GM12878 (cell line): ENCODE data around the gene MRC2. TPM values are rescaled to one million over a fixed set of nuclear protein-coding genes. Genes with fewer than 3 reads are reported as not detected.

Experiments
- ATAC-seq: fragments of 200-7000 bp; cut with Tn5 transposase; 3 replicates; pipeline ENCODE4 v1.9.1; 2020; ENCODE audit warnings: mild to moderate bottlenecking, moderate library complexity
- BruUV-seq: library from RNA; stranded (reverse); fragments of 400-500 nt; replicated peaks from 2 replicates; lab custom pipeline; 2021; lab: Mats Ljungman, UMichigan
- CTCF ChIA-PET: fragments of 300-600 bp; sonication (Branson Sonifier 250); formaldehyde crosslinking; extraction: SDS; loops from one replicate; lab custom pipeline; 2021; ENCODE audit warnings: inconsistent platforms; lab: Yijun Ruan, JAX
- POLR2A ChIA-PET: fragments of 350-600 bp; formaldehyde crosslinking; extraction: SDS; loops from one replicate; lab custom pipeline; 2021; ENCODE audit warnings: inconsistent platforms; lab: Charles Lee
- RAD21 ChIA-PET: fragments of 300-600 bp; sonication (Branson Sonifier 250); formaldehyde crosslinking; loops from one replicate; lab custom pipeline; 2023; ENCODE audit warnings: antibody characterized with exemption; ENCODE audit not compliant: unreplicated experiment; lab: Charles Lee
- SMC1A ChIA-PET: fragments of 300-600 bp; sonication (Branson Sonifier 250); formaldehyde crosslinking; loops from one replicate; lab custom pipeline; 2023; ENCODE audit not compliant: unreplicated experiment, uncharacterized antibody; lab: Charles Lee
- DNase-seq: peaks from one replicate; pipeline ENCODE4 v3.0.0-alpha.2; 2011; ENCODE audit warnings: low read depth, low spot score
- FAIRE-seq: peaks from 3 replicates; lab custom pipeline; 2011; peaks lifted over from hg19 to GRCh38; lab: Jason Lieb, UNC
- H2AFZ ChIP-seq: 2 replicates; pipeline ENCODE4 v1.6.0; 2011; ENCODE audit warnings: low read depth, low read length, control low read depth; ENCODE audit not compliant: control insufficient read depth
- H3K27ac ChIP-seq: 2 replicates; pipeline ENCODE4 v1.5.1; 2011; ENCODE audit warnings: control low read depth; ENCODE audit not compliant: control insufficient read depth, insufficient read depth
- H3K27me3 ChIP-seq, 2 experiments: replicated peaks in 1 of 2; 2 replicates each; pipeline versions ENCODE4 v1.6.0 to v1.6.1; 2011; ENCODE audit warnings: low read length in 1 of 2; ENCODE audit not compliant: control insufficient read depth in 2 of 2, insufficient read depth in 2 of 2
- H3K36me3 ChIP-seq, 2 experiments: 2 replicates each; pipeline ENCODE4 v1.5.1; 2011; ENCODE audit warnings: low read length in 1 of 2; ENCODE audit not compliant: control insufficient read depth in 2 of 2, insufficient read depth in 2 of 2
- H3K4me1 ChIP-seq: 2 replicates; pipeline ENCODE4 v1.6.1; 2011; ENCODE audit warnings: mild to moderate bottlenecking, low read length, moderate library complexity, mixed read lengths; ENCODE audit not compliant: control insufficient read depth, insufficient read depth
- H3K4me2 ChIP-seq: 2 replicates; pipeline ENCODE4 v1.6.0; 2011; ENCODE audit warnings: control low read depth; ENCODE audit not compliant: control insufficient read depth, insufficient read depth
- H3K4me3 ChIP-seq: fragments of 200-600 bp; sonication (generic); 2 replicates; pipeline ENCODE4 v1.5.1; 2016
- H3K79me2 ChIP-seq: 2 replicates; pipeline ENCODE4 v1.6.0; 2011; ENCODE audit warnings: low read length; ENCODE audit not compliant: control insufficient read depth, insufficient read depth
- H3K9ac ChIP-seq: 2 replicates; pipeline ENCODE4 v1.8.0; 2011; ENCODE audit warnings: low read length, control low read depth, mixed read lengths; ENCODE audit not compliant: control insufficient read depth, insufficient read depth
- H3K9me3 ChIP-seq: replicated peaks from 3 replicates; pipeline ENCODE4 v1.5.1; 2011; ENCODE audit warnings: mild to moderate bottlenecking, low read length; ENCODE audit not compliant: control insufficient read depth, insufficient read depth
- H4K20me1 ChIP-seq: 2 replicates; pipeline ENCODE4 v1.6.0; 2011; ENCODE audit not compliant: control insufficient read depth, insufficient read depth
- BCLAF1 ChIP-seq: fragments of 450-650 bp; IDR thresholded peaks from 2 replicates; pipeline ENCODE4 v1.6.1; 2017; ENCODE audit warnings: antibody characterized with exemption, mild to moderate bottlenecking, moderate library complexity
- CEBPZ ChIP-seq: fragments of 150-350 bp; IDR thresholded peaks from 2 replicates; pipeline ENCODE4 v1.6.1; 2016; ENCODE audit warnings: low read depth, low read length
- EED ChIP-seq: sonication (generic); IDR thresholded peaks from 2 replicates; pipeline ENCODE4 v1.6.1; 2016; ENCODE audit warnings: antibody characterized with exemption, low read depth
- MYC ChIP-seq: IDR thresholded peaks from 2 replicates; pipeline ENCODE4 v1.6.1; 2011; ENCODE audit warnings: mild to moderate bottlenecking, low read length, moderate library complexity, inconsistent platforms; ENCODE audit not compliant: insufficient read depth, insufficient replicate concordance, insufficient read length, severe bottlenecking
- NR2F1 ChIP-seq: fragments of 450-650 bp; conservative IDR thresholded peaks from 2 replicates; pipeline ENCODE4 v1.6.1; 2017; ENCODE audit warnings: mild to moderate bottlenecking
- POU2F2 ChIP-seq: IDR thresholded peaks from 3 replicates; pipeline ENCODE4 v1.6.1; 2011; ENCODE audit warnings: low read depth, mild to moderate bottlenecking, low read length, borderline replicate concordance
- RB1 ChIP-seq: fragments of 450-650 bp; formaldehyde crosslinking; IDR thresholded peaks from 2 replicates; pipeline ENCODE4 v1.6.1; 2017; ENCODE audit warnings: mild to moderate bottlenecking, borderline replicate concordance
- SIN3A ChIP-seq: IDR thresholded peaks from 2 replicates; pipeline ENCODE4 v1.6.1; 2012; ENCODE audit warnings: low read depth, low read length, improper control_type of control experiment
- ZNF217 ChIP-seq: fragments of 450-650 bp; IDR thresholded peaks from 2 replicates; pipeline ENCODE4 v1.6.1; 2017; ENCODE audit warnings: antibody characterized with exemption, mild to moderate bottlenecking
- ZNF274 ChIP-seq: IDR thresholded peaks from one replicate; pipeline ENCODE4 v1.8.0; 2011; ENCODE audit not compliant: insufficient read length, insufficient read depth
- ZNF622 ChIP-seq: fragments of 450-650 bp; IDR thresholded peaks from 2 replicates; pipeline ENCODE4 v1.6.1; 2017; ENCODE audit warnings: mild to moderate bottlenecking, inconsistent platforms
- WGBS: methylation state at CpG from one replicate; pipeline ENCODE4 v1.1.6; 2016; ENCODE audit warnings: low lambda C conversion rate; ENCODE audit not compliant: insufficient replicate concordance, insufficient coverage; ENCODE audit errors: missing lambda C conversion rate; 5-methylcytosine and 5-hydroxymethylcytosine counted together
- in situ Hi-C: fragments of 300-500 bp; cut with MboI; formaldehyde crosslinking; loops from 9 replicates; pipeline ENCODE4 v1.14.3; 2018; ENCODE audit warnings: mixed read lengths
- intact Hi-C: fragments of 100-400 bp; cut with micrococcal nuclease; formaldehyde crosslinking; loops from one replicate; pipeline ENCODE4 v1.14.2; 2022; ENCODE audit not compliant: unreplicated experiment
- polyA plus RNA-seq, 11 experiments: library from polyadenylated mRNA; depleted of rRNA in 4 of 11; unstranded in 6 of 11; stranded (reverse) in 5 of 11; fragments of >200 nt; fragmentation: Nextera tagmentation in 4 of 11; fragmentation: Illumina TruSeq in 1 of 11; extraction: Ambion mirVana in 4 of 11; extraction: Trizol in 1 of 11; gene quantifications; 1 replicate in 1 of 11; 2 replicates in 10 of 11; pipeline versions ENCODE4 v1.2.1 to v1.2.3, GENCODE V29; 2011 to 2016; ENCODE audit warnings: inconsistent platforms in 2 of 11, missing spikeins in 2 of 11, low read depth in 1 of 11
- total RNA-seq, 4 experiments: library from RNA; depleted of rRNA in 3 of 4; stranded (reverse); fragments of >200 nt in 3 of 4; fragmentation: Illumina TruSeq in 1 of 4; extraction: Trizol in 1 of 4; gene quantifications; 2 replicates each; pipeline versions ENCODE4 v1.2.1 to v1.2.3, GENCODE V29; 2013 to 2021
- TF ChIP-seq, protein P1 (sequence below): IDR thresholded peaks from 2 replicates; pipeline ENCODE4 v1.6.1; 2012; ENCODE audit warnings: improper control_type of control experiment, low read depth, low read length; ENCODE audit not compliant: insufficient replicate concordance

MRC2 gene
- total and polyA plus RNA-seq, 10 of the 15 experiments (the other 5 are each of a cell fraction or from before 2014, with no cell fraction given): 0.04 to 0.96 (median 0.30) TPM; not detected in 1

DNA sequence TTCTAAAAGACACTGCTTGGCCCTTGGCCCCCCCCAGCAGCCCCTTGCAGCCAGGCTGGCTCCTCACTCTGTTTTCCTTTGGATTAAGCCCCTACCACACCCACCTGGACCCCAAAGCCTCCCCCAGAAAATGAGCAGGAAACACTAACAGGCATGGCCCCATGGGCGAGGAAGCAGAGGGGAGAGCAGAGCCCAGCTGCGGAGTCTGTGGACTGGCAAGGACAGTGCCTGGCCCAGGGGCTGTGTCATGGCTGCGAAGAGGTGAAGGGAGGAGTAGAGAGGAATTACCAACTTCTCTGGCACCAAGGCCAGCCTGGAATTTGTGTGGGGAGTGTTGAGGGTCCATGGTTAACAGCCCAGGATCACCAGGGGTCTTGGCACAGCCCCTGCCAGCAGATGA lies 47.4 kb downstream of the MRC2 start (continued):
- TF ChIP-seq, protein P1, sequence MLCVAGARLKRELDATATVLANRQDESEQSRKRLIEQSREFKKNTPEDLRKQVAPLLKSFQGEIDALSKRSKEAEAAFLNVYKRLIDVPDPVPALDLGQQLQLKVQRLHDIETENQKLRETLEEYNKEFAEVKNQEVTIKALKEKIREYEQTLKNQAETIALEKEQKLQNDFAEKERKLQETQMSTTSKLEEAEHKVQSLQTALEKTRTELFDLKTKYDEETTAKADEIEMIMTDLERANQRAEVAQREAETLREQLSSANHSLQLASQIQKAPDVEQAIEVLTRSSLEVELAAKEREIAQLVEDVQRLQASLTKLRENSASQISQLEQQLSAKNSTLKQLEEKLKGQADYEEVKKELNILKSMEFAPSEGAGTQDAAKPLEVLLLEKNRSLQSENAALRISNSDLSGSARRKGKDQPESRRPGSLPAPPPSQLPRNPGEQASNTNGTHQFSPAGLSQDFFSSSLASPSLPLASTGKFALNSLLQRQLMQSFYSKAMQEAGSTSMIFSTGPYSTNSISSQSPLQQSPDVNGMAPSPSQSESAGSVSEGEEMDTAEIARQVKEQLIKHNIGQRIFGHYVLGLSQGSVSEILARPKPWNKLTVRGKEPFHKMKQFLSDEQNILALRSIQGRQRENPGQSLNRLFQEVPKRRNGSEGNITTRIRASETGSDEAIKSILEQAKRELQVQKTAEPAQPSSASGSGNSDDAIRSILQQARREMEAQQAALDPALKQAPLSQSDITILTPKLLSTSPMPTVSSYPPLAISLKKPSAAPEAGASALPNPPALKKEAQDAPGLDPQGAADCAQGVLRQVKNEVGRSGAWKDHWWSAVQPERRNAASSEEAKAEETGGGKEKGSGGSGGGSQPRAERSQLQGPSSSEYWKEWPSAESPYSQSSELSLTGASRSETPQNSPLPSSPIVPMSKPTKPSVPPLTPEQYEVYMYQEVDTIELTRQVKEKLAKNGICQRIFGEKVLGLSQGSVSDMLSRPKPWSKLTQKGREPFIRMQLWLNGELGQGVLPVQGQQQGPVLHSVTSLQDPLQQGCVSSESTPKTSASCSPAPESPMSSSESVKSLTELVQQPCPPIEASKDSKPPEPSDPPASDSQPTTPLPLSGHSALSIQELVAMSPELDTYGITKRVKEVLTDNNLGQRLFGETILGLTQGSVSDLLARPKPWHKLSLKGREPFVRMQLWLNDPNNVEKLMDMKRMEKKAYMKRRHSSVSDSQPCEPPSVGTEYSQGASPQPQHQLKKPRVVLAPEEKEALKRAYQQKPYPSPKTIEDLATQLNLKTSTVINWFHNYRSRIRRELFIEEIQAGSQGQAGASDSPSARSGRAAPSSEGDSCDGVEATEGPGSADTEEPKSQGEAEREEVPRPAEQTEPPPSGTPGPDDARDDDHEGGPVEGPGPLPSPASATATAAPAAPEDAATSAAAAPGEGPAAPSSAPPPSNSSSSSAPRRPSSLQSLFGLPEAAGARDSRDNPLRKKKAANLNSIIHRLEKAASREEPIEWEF: no peak
- no peak for TF ChIP-seq EED

DNA sequence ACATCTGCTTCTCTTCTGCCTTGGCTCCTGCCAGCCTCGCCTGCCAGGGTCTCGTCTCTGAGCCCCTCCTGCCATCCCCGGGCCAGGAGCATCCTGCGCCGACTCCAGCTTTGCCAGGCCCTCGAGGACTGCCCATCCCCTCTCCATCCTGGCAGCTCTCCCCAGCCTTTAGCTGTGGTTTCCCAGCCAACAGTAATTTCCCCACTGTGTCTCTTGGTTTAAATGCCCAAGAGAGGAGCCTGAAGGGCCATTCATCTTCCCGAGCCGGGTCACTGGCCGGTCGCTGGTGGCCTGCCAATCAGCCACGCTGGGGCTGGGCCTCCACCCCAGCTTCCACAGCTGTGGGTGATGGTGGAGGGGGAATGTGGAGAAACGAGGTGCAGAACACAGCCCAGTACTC lies 47.8 kb downstream of the MRC2 start:
- WGBS: 64% methylated on average over 12 of the region's 12 CpGs
- Histone ChIP-seq H3K4me3 (no peak overlapping the region), H3K27me3 (no peaks in the 10 kb centered on the region; a peak in 1 of 4 replicates), H3K4me1 (no peaks in the 10 kb centered on the region), H3K36me3 (no peaks in the 10 kb centered on the region), H4K20me1 (peaks cover 2% of the 10 kb centered on the region; the same call in 1 of the 2 replicates), H2AFZ (no peak overlapping the region), H3K9me3 (no peaks in the 10 kb centered on the region), H3K4me2 (no peak overlapping the region), H3K79me2 (no peaks in the 10 kb centered on the region), H3K9ac (no peak overlapping the region), H3K27ac (no peak overlapping the region)
- RAD21 ChIA-PET: no interaction called here
- CTCF ChIA-PET: interaction anchor here (0.6 kb wide), 1 partner anchor 549 kb away, joined by 3 read pairs; no protein-coding TSS in a partner anchor
- POLR2A ChIA-PET: no interaction called here
- DNase-seq: no peak
- SMC1A ChIA-PET: no interaction called here
- no TSS peak for BruUV-seq
- FAIRE-seq: no peak
- ATAC-seq: no peak
- in situ Hi-C loops (no loop called here), intact Hi-C loops (no loop called here)
- TF ChIP-seq POU2F2 (no peak), CEBPZ (no peak), NR2F1 (no peak), RB1 (no peak), MYC (no peak), ZNF622 (no peak), SIN3A (no peak), ZNF217 (no peak), ZNF274 (no peak), BCLAF1 (no peak)
